Ovary (tissue), 9 donors: Measurements from ENCODE around the gene SPRY2. TPM values are rescaled to one million over a fixed set of nuclear protein-coding genes. Genes with fewer than 3 reads are reported as not detected.

Experiments
- DNase-seq, 5 donors: peaks; one replicate each; pipeline ENCODE4 v3.0.0-alpha.2; 2019 to 2020
- H3K27ac ChIP-seq, 2 donors: fragments of 200-600 bp; one replicate each; pipeline versions ENCODE4 v1.5.1 to v1.8.0; 2019 to 2022
- H3K27me3 ChIP-seq: fragments of 200-600 bp; one replicate; pipeline ENCODE4 v1.8.0; 2022
- H3K36me3 ChIP-seq: fragments of 200-600 bp; sonication (generic); one replicate; pipeline ENCODE4 v1.5.1; 2019
- H3K4me1 ChIP-seq: one replicate; pipeline ENCODE4 v1.8.1; 2013; ENCODE audit warnings: mild to moderate bottlenecking, moderate library complexity; ENCODE audit not compliant: insufficient read depth
- H3K4me3 ChIP-seq: fragments of 200-600 bp; sonication (generic); one replicate; pipeline ENCODE4 v1.5.1; 2017
- H3K9me3 ChIP-seq, 2 donors: fragments of 200-600 bp in 1 of 2; sonication (generic) in 1 of 2; one replicate each; pipeline versions ENCODE4 v1.5.1 to v1.8.1; 2013 to 2019; ENCODE audit warnings: mild to moderate bottlenecking in 1 of 2, moderate library complexity in 1 of 2
- EP300 ChIP-seq: sonication (generic); formaldehyde crosslinking; IDR thresholded peaks from one replicate; pipeline ENCODE4 v1.6.1; 2017; ENCODE audit warnings: antibody characterized with exemption
- POLR2A ChIP-seq: fragments of 450-650 bp; IDR thresholded peaks from one replicate; pipeline ENCODE4 v1.6.1; 2017; ENCODE audit warnings: antibody characterized with exemption, mild to moderate bottlenecking, moderate library complexity
- WGBS, 3 donors: extraction: QIAGEN DNeasy Blood & Tissue Kit in 1 of 3; methylation state at CpG; one replicate each; pipeline versions ENCODE4 v1.1.5 to v1.1.7; 2013 to 2017; 5-methylcytosine and 5-hydroxymethylcytosine counted together
- intact Hi-C, 4 donors: fragments of 100-400 bp; cut with DNase I; formaldehyde crosslinking; loops; one replicate each; pipeline versions ENCODE4 v1.11.0 to v1.15.1; 2022 to 2023
- polyA plus RNA-seq, 2 donors: library from polyadenylated mRNA; stranded (reverse); fragments of 200-250 nt in 1 of 2; fragments of 350-450 nt in 1 of 2; fragmentation: Illumina TruSeq in 1 of 2; extraction: RNeasy Lipid Tissue Mini Kit (QIAGEN cat#74804) in 1 of 2; gene quantifications; one replicate each; pipeline ENCODE4 v1.2.3, GENCODE V29; 2013 to 2014
- total RNA-seq, 7 donors: library from RNA; depleted of rRNA in 2 of 7; stranded (reverse); fragments of >200 nt in 2 of 7; fragmentation: NEBNext Ultra II Directional in 3 of 7; extraction: Animal tissue kit (Norgen Biotek cat#: 25700) in 3 of 7; gene quantifications; one replicate each; pipeline versions ENCODE4 v1.1.0 to v1.2.4, GENCODE V29; 2016 to 2023
- TF ChIP-seq, protein P1 (sequence below), 3 donors: fragments of 450-650 bp in 2 of 3; fragments of 200-600 bp in 1 of 3; IDR thresholded peaks; one replicate each; pipeline versions ENCODE4 v1.5.1 to v1.8.0; 2016 to 2022; ENCODE audit warnings: antibody characterized with exemption in 3 of 3, mild to moderate bottlenecking in 1 of 3
- donor health status: DM: no; HTN: no; CAD: no; lungs with moderate emphysema.
- donor health status: DM: no; HTN: no; CAD: no.
- donor health status: Bipolar disorder and iron deficiency.
- donor health status: DM: yes; HTN: yes; CAD: no.
- donor health status: DM: no; HTN: no; CAD: no.
- donor health status: DM: yes; HTN: yes; CAD: no.

Gene SPRY2
- total and polyA plus RNA-seq, 9 donors, result 11.5 to 28.5 (median 16.5) TPM

- intact Hi-C loops, result no loop called here
- Histone ChIP-seq H3K9me3 (no peaks in the 10 kb centered on the region), H3K27me3 (no peaks in the 10 kb centered on the region), H3K4me3 (no peak overlapping the region), H3K4me1 (no peaks in the 10 kb centered on the region), H3K36me3 (no peaks in the 10 kb centered on the region), H3K27ac (no peak overlapping the region)
- TF ChIP-seq, protein P1, sequence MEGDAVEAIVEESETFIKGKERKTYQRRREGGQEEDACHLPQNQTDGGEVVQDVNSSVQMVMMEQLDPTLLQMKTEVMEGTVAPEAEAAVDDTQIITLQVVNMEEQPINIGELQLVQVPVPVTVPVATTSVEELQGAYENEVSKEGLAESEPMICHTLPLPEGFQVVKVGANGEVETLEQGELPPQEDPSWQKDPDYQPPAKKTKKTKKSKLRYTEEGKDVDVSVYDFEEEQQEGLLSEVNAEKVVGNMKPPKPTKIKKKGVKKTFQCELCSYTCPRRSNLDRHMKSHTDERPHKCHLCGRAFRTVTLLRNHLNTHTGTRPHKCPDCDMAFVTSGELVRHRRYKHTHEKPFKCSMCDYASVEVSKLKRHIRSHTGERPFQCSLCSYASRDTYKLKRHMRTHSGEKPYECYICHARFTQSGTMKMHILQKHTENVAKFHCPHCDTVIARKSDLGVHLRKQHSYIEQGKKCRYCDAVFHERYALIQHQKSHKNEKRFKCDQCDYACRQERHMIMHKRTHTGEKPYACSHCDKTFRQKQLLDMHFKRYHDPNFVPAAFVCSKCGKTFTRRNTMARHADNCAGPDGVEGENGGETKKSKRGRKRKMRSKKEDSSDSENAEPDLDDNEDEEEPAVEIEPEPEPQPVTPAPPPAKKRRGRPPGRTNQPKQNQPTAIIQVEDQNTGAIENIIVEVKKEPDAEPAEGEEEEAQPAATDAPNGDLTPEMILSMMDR (IDR thresholded peaks at IDR 0.05), result no peak
- TF ChIP-seq POLR2A (no peak), EP300 (no peak)
- no peak for DNase-seq
Measured at GRCh38 chr13:80386592-80386991, 45.7 kb upstream of the SPRY2 start.

DNA sequence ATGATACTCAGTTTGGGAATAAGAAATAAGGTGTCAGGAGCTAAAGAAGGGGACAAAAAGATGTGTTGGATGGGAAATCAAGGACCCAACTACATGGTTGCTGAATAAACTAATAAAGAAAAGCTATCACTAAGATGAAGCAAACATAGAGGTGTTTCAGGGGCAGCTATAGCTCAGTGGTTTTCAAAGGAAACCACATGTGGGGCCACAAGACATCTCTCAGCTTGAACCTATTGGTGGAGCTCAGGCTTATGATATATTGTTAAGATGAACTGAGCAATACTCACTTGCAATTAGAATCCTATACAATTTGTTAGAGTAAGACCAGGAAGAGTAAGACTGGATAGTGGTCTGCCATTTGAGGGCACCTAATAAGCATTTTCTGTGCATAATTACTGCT, 45.1 kb upstream of the SPRY2 start:
- Histone ChIP-seq H3K4me3 (no peak overlapping the region), H3K36me3 (no peaks in the 10 kb centered on the region), H3K9me3 (no peaks in the 10 kb centered on the region), H3K27me3 (no peaks in the 10 kb centered on the region), H3K27ac (no peak overlapping the region), H3K4me1 (no peaks in the 10 kb centered on the region)
- TF ChIP-seq POLR2A (no peak), EP300 (no peak)
- TF ChIP-seq, protein P1 (IDR thresholded peaks at IDR 0.05), result no peak
- intact Hi-C loops, result no loop called here
- no peak for DNase-seq

GRCh38 chr13:80382576-80382975, 41.6 kb upstream of the SPRY2 start:
- H3K36me3 ChIP-seq, result no peaks in the 10 kb centered on the region
- DNase-seq, result no peak
- TF ChIP-seq, protein P1 (IDR thresholded peaks at IDR 0.05), result no peak
- TF ChIP-seq POLR2A (no peak), EP300 (no peak)
- intact Hi-C loops, result no loop called here
- 91 to 94% (median 93%) methylated on average over 2 of the region's 2 CpGs for WGBS, 3 donors
- no peaks in the 10 kb centered on the region for H3K9me3 ChIP-seq
- H3K4me3 ChIP-seq, result no peak overlapping the region
- no peak overlapping the region for H3K27ac ChIP-seq
- H3K4me1 ChIP-seq, result no peaks in the 10 kb centered on the region
- H3K27me3 ChIP-seq, result no peaks in the 10 kb centered on the region

DNA sequence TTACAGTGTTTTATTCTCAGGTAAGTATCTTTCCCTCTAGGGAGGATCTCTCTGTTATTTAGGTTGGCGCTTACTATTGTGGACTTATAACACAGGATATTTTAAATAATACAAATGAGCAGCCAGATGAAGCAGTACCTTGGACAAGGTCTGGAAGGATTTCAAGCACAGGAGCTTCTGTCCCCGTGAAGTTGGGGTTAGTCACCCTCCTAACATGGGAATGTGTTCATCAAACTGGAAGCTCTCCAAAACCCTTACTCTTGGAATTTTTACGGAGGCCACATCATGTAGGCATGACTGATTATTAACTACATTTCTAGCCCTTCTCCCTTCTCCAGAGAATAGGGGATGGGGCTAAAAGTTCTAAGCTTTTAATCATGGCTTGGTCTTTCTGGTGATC, 38.3 kb upstream of the SPRY2 start:
- intact Hi-C loops, result no loop called here
- Histone ChIP-seq H3K27me3 (no peaks in the 10 kb centered on the region), H3K27ac (no peak overlapping the region), H3K4me1 (no peaks in the 10 kb centered on the region), H3K9me3 (no peaks in the 10 kb centered on the region), H3K36me3 (no peaks in the 10 kb centered on the region), H3K4me3 (no peak overlapping the region)
- TF ChIP-seq, protein P1 (IDR thresholded peaks at IDR 0.05), result no peak
- TF ChIP-seq EP300 (no peak), POLR2A (no peak)
- no peak for DNase-seq
- 53 to 57% (median 54%) methylated on average over 3 of the region's 3 CpGs for WGBS, 3 donors

GRCh38 chr13:80376554-80376953, 35.6 kb upstream of the SPRY2 start:
- DNase-seq, result no peak
- Histone ChIP-seq H3K27ac (no peak overlapping the region), H3K4me3 (no peak overlapping the region), H3K27me3 (no peaks in the 10 kb centered on the region), H3K9me3 (no peaks in the 10 kb centered on the region), H3K36me3 (no peaks in the 10 kb centered on the region), H3K4me1 (no peaks in the 10 kb centered on the region)
- WGBS, 3 donors, result 92 to 96% (median 94%) methylated on average over 1 of the region's 1 CpG
- TF ChIP-seq, protein P1 (IDR thresholded peaks at IDR 0.05), result no peak
- no peak for TF ChIP-seq POLR2A
- TF ChIP-seq EP300, result no peak
- intact Hi-C loops, result no loop called here
